Hair follicular keratinocyte (primary cell): ENCODE data around the gene COL27A1. TPM values are rescaled to one million over a fixed set of nuclear protein-coding genes. Genes with fewer than 3 reads are reported as not detected.

ENCODE experiments used
- total RNA-seq: library from RNA; depleted of rRNA; stranded (reverse); fragments of >200 nt; gene quantifications from 2 replicates; pipeline ENCODE4 v1.2.3, GENCODE V29; 2015

Gene COL27A1
- total RNA-seq: 10.2 and 11.0 TPM in 2 replicates

DNA sequence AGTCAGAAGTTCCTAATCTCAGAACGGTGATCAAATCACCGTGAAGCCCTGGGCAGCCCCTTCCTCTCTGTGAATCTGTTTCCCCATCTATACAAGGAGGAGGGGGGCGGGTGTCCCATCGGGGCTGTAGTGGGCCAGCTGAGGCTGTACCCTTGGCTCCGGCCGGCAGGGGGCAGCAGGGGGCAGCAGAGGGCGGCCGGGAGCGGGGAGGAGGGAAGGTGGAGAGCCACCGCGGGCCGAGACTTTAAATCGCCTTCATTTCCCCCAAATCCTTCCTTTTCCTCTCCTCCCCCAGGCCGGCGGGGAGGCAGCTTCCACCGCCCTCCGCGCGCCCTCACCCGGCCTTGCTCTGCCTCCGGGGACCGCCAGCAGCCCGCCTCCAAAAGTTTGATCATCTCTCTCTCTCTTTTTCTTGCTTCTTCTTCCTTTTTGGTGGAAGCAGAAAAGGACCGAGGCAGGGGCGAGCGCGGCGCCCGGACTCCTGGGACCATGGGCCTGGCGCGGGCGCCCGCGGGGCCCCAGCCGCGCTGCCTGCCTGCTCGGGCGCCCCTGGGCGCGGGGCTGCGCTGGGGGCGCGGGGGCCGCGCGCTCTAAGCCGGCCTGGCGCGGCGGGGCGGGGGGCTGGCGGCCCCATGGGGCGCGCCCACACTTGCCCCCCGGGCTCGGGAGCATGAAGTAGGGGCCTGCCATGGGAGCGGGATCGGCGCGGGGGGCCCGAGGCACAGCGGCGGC, at the start of gene COL27A1:
COL27A1 (plus strand) TSS at position 275 of the 732 bp plus-strand sequence; CDS start at position 689, 414 bp downstream.

GRCh38 chr9:114322831-114323531, 167.6 kb downstream of the COL27A1 start, which contains the start of gene ORM1:
TSS of gene ORM1 (plus strand) at chr9:114323098. CDS start at chr9:114323134, 36 bp downstream.

DNA sequence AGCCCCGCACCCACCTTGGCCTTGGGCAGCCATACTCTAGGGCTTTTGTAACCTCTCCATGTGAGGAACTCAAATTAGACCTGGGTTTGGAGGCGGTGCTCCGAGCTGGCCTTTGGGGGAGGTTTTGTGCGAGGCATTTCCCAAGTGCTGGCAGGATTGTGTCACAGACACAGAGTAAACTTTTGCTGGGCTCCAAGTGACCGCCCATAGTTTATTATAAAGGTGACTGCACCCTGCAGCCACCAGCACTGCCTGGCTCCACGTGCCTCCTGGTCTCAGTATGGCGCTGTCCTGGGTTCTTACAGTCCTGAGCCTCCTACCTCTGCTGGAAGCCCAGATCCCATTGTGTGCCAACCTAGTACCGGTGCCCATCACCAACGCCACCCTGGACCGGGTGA, 174.3 kb downstream of the COL27A1 start, which contains the start of gene ORM2:
ORM2 (plus strand) TSS at position 245 of the 398 bp plus-strand sequence; CDS start at position 281, 36 bp downstream.

Other genes starting within 250 kb of the COL27A1 start
- gene AMBP, start 77.2 kb upstream of the COL27A1 start, total RNA-seq: not detected in 2 replicates
- gene KIF12, start 56.2 kb upstream of the COL27A1 start, total RNA-seq: 0.30 and 6.2 TPM in 2 replicates
- not detected in 2 replicates for gene ORM1, start 167.6 kb downstream of the COL27A1 start, total RNA-seq
- gene ORM2, start 174.3 kb downstream of the COL27A1 start, total RNA-seq: not detected in 2 replicates
- gene AKNA, start 232.4 kb downstream of the COL27A1 start, total RNA-seq: 4.2 and 4.9 TPM in 2 replicates